IMR-90 (cell line): Measurements from ENCODE around the gene ATP6V1D.

Source experiments
- CEBPB ChIP-seq: IDR thresholded peaks from 2 replicates; pipeline ENCODE4 v1.6.1; 2012; ENCODE audit warnings: low read depth, low read length, improper control_type of control experiment
- CTCF ChIP-seq: conservative IDR thresholded peaks from 2 replicates; pipeline ENCODE4 v1.5.1; 2012; ENCODE audit warnings: mild to moderate bottlenecking, low read depth, low read length, improper control_type of control experiment
- FOS ChIP-seq: fragments of 150-350 bp; IDR thresholded peaks from 2 replicates; pipeline ENCODE4 v1.6.1; 2016; ENCODE audit warnings: low read depth, low read length
- MAFK ChIP-seq: IDR thresholded peaks from 2 replicates; pipeline ENCODE4 v1.6.1; 2012; ENCODE audit warnings: low read depth, low read length, improper control_type of control experiment
- MXI1 ChIP-seq: IDR thresholded peaks from 2 replicates; pipeline ENCODE4 v1.6.1; 2012; ENCODE audit warnings: low read depth, mild to moderate bottlenecking, low read length, moderate library complexity, borderline replicate concordance
- POLR2A ChIP-seq: IDR thresholded peaks from 2 replicates; pipeline ENCODE4 v1.6.1; 2012; ENCODE audit warnings: mild to moderate bottlenecking, low read depth, low read length
- RAD21 ChIP-seq: IDR thresholded peaks from 2 replicates; pipeline ENCODE4 v1.6.1; 2012; ENCODE audit warnings: low read length, improper control_type of control experiment
- RFX5 ChIP-seq: IDR thresholded peaks from 2 replicates; pipeline ENCODE4 v1.8.0; 2012; ENCODE audit warnings: low read depth, mild to moderate bottlenecking, low read length, moderate library complexity
- SMC3 ChIP-seq: fragments of 150-350 bp; IDR thresholded peaks from 2 replicates; pipeline ENCODE4 v1.6.1; 2016; ENCODE audit warnings: low read depth, mild to moderate bottlenecking, antibody characterized with exemption, low read length, moderate library complexity
- USF2 ChIP-seq: fragments of 150-350 bp; IDR thresholded peaks from 2 replicates; pipeline ENCODE4 v1.6.1; 2017; ENCODE audit warnings: mild to moderate bottlenecking, antibody characterized with exemption, low read length, low read depth

GRCh38 chr14:67385120-67385519 is 25.5 kb upstream of the ATP6V1D start:
- TF ChIP-seq CTCF (no peak), POLR2A (no peak), RAD21 (no peak), SMC3 (no peak), CEBPB (no peak), MAFK (no peak), MXI1 (no peak), FOS (no peak), RFX5 (no peak), USF2 (no peak)
